HEK293 (cell line): ENCODE measurements around the gene CEP295NL.

Experiments
- GLIS1 ChIP-seq: fragments of 450-650 bp; formaldehyde crosslinking; IDR thresholded peaks from 2 replicates; pipeline ENCODE4 v1.5.1; 2016; ENCODE audit warnings: missing biosample characterization, missing genetic modification characterization
- KLF8 ChIP-seq: fragments of 450-650 bp; formaldehyde crosslinking; IDR thresholded peaks from 2 replicates; pipeline ENCODE4 v1.5.1; 2016; ENCODE audit warnings: missing biosample characterization, missing genetic modification characterization
- MZF1 ChIP-seq: fragments of 450-650 bp; formaldehyde crosslinking; IDR thresholded peaks from 2 replicates; pipeline ENCODE4 v1.5.1; 2017; ENCODE audit warnings: missing biosample characterization, missing genetic modification characterization, borderline replicate concordance
- PATZ1 ChIP-seq: fragments of 450-650 bp; formaldehyde crosslinking; IDR thresholded peaks from 2 replicates; pipeline ENCODE4 v1.5.1; 2016; ENCODE audit warnings: missing biosample characterization, missing genetic modification characterization
- ZBTB8A ChIP-seq: fragments of 450-650 bp; formaldehyde crosslinking; IDR thresholded peaks from 2 replicates; pipeline ENCODE4 v1.5.1; 2016; ENCODE audit warnings: missing biosample characterization, missing genetic modification characterization
- ZEB2 ChIP-seq: fragments of 450-650 bp; formaldehyde crosslinking; IDR thresholded peaks from 2 replicates; pipeline ENCODE4 v1.5.1; 2016; ENCODE audit warnings: missing biosample characterization, missing genetic modification characterization
- ZFP69B ChIP-seq: fragments of 450-650 bp; formaldehyde crosslinking; IDR thresholded peaks from 2 replicates; pipeline ENCODE4 v1.5.1; 2016; ENCODE audit warnings: missing biosample characterization, missing genetic modification characterization
- ZNF221 ChIP-seq: fragments of 450-650 bp; formaldehyde crosslinking; IDR thresholded peaks from 2 replicates; pipeline ENCODE4 v1.5.1; 2017; ENCODE audit warnings: missing biosample characterization, missing genetic modification characterization, borderline replicate concordance
- ZNF510 ChIP-seq: fragments of 450-650 bp; formaldehyde crosslinking; IDR thresholded peaks from 2 replicates; pipeline ENCODE4 v1.5.1; 2018; ENCODE audit warnings: mild to moderate bottlenecking, missing genetic modification characterization, missing biosample characterization; ENCODE audit not compliant: insufficient replicate concordance
- ZNF768 ChIP-seq: fragments of 450-650 bp; formaldehyde crosslinking; IDR thresholded peaks from 2 replicates; pipeline ENCODE4 v1.5.1; 2018; ENCODE audit warnings: missing biosample characterization, mild to moderate bottlenecking, missing genetic modification characterization
- ZNF843 ChIP-seq: fragments of 450-650 bp; formaldehyde crosslinking; IDR thresholded peaks from 2 replicates; pipeline ENCODE4 v1.5.1; 2016; ENCODE audit warnings: missing biosample characterization, missing genetic modification characterization
- TF ChIP-seq, protein P1 (sequence below): fragments of 450-650 bp; formaldehyde crosslinking; IDR thresholded peaks from 2 replicates; pipeline ENCODE4 v1.5.1; 2016; ENCODE audit warnings: missing biosample characterization, missing genetic modification characterization
- TF ChIP-seq, protein P2 (sequence below): fragments of 450-650 bp; formaldehyde crosslinking; IDR thresholded peaks from 2 replicates; pipeline ENCODE4 v1.5.1; 2016; ENCODE audit warnings: missing biosample characterization, missing genetic modification characterization, low read depth
- TF ChIP-seq, protein P3 (sequence below): fragments of 450-650 bp; formaldehyde crosslinking; IDR thresholded peaks from 2 replicates; pipeline ENCODE4 v1.5.1; 2016; ENCODE audit warnings: missing biosample characterization, missing genetic modification characterization

DNA sequence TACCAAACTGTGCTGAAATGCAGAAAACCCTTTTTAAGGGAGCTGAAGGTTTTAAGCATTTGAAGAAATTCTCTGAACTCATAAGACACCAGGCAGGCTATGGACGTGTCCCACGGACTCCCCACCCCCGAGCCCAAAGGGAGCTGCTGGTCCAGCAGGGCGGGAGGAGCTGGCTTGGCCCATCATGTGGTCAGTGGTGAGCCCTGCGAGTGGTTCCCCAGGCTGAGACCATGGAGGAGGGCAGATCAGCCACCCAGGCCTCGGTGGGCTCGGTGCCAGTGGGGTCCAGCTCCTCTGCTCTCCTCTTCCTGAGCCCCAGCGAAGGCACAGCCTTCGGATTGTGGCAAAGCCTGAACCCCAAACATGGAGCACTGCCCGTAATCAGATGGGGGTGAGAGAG, 49.7 kb upstream of the CEP295NL start:
- no peak for TF ChIP-seq KLF8 (tag by site-specific recombination)
- TF ChIP-seq ZFP69B (tag by site-specific recombination): no peak
- no peak for TF ChIP-seq PATZ1 (tag by site-specific recombination)
- TF ChIP-seq, protein P1, sequence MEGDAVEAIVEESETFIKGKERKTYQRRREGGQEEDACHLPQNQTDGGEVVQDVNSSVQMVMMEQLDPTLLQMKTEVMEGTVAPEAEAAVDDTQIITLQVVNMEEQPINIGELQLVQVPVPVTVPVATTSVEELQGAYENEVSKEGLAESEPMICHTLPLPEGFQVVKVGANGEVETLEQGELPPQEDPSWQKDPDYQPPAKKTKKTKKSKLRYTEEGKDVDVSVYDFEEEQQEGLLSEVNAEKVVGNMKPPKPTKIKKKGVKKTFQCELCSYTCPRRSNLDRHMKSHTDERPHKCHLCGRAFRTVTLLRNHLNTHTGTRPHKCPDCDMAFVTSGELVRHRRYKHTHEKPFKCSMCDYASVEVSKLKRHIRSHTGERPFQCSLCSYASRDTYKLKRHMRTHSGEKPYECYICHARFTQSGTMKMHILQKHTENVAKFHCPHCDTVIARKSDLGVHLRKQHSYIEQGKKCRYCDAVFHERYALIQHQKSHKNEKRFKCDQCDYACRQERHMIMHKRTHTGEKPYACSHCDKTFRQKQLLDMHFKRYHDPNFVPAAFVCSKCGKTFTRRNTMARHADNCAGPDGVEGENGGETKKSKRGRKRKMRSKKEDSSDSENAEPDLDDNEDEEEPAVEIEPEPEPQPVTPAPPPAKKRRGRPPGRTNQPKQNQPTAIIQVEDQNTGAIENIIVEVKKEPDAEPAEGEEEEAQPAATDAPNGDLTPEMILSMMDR (tag by site-specific recombination): no peak
- no peak for TF ChIP-seq ZNF510
- TF ChIP-seq GLIS1 (tag by site-specific recombination): no peak
- no peak for TF ChIP-seq MZF1 (tag by site-specific recombination)
- TF ChIP-seq, protein P2, sequence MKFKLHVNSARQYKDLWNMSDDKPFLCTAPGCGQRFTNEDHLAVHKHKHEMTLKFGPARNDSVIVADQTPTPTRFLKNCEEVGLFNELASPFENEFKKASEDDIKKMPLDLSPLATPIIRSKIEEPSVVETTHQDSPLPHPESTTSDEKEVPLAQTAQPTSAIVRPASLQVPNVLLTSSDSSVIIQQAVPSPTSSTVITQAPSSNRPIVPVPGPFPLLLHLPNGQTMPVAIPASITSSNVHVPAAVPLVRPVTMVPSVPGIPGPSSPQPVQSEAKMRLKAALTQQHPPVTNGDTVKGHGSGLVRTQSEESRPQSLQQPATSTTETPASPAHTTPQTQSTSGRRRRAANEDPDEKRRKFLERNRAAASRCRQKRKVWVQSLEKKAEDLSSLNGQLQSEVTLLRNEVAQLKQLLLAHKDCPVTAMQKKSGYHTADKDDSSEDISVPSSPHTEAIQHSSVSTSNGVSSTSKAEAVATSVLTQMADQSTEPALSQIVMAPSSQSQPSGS (tag by site-specific recombination): no peak
- TF ChIP-seq ZNF843 (tag by site-specific recombination): no peak
- no peak for TF ChIP-seq ZNF221 (tag by site-specific recombination)
- TF ChIP-seq ZEB2 (tag by site-specific recombination): no peak
- TF ChIP-seq, protein P3, sequence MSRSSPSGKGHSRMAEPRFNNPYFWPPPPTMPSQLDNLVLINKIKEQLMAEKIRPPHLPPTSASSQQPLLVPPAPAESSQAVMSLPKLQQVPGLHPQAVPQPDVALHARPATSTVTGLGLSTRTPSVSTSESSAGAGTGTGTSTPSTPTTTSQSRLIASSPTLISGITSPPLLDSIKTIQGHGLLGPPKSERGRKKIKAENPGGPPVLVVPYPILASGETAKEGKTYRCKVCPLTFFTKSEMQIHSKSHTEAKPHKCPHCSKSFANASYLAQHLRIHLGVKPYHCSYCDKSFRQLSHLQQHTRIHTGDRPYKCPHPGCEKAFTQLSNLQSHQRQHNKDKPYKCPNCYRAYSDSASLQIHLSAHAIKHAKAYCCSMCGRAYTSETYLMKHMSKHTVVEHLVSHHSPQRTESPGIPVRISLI: no peak
- TF ChIP-seq ZNF768: no peak
- no peak for TF ChIP-seq ZBTB8A (tag by site-specific recombination)
